Endothelial cell of umbilical vein (primary cell): ENCODE data around the gene BICRA.

Experiments used
- CTCF ChIP-seq, 2 donors: IDR thresholded peaks; 1 replicate in 1 of 2; 2 replicates in 1 of 2; pipeline ENCODE4 v1.5.1; 2011; ENCODE audit warnings: low read length in 2 of 2, mild to moderate bottlenecking in 2 of 2, moderate library complexity in 2 of 2, control low read depth in 1 of 2, inconsistent platforms in 1 of 2, low read depth in 1 of 2; ENCODE audit not compliant: insufficient read depth in 1 of 2; ENCODE audit errors: extremely low read depth in 1 of 2
- JUN ChIP-seq: IDR thresholded peaks from 2 replicates; pipeline ENCODE4 v1.6.1; 2011; ENCODE audit warnings: borderline replicate concordance, low read depth; ENCODE audit not compliant: insufficient read length, insufficient read depth
- POLR2A ChIP-seq: IDR thresholded peaks from 2 replicates; pipeline ENCODE4 v1.6.1; 2012; ENCODE audit warnings: low read depth, mild to moderate bottlenecking, control low read depth, low read length

- no peak for TF ChIP-seq CTCF (IDR thresholded peaks at IDR 0.05; ENCODE audit: extremely low read depth in 1 of 2, insufficient read depth in 1 of 2, low read depth in 1 of 2, low read length in 2 of 2)
- no peak for TF ChIP-seq POLR2A
- TF ChIP-seq JUN, result no peak
Measured at GRCh38 chr19:47693903-47694302, 85.0 kb downstream of the BICRA start.
